ENCODE data around the gene PREP.

DNA sequence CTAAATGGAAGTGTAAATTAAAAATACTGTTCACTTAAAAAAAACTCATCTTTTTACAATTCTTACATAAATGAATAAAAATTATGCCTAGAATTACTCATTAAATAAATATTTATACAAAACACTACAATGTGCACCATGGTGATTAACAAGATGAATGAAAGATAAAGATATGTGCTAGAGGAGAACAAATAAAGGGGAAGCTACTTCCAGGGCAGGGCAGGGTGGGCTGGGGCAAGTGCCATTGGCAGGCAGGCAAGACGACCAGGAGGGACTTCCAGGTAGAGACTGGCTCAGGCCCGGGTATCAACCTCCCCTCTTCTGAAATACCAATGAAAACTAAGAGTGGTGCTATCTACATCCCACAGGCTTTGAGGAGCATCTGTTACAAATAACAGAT lies 20.4 kb downstream of the PREP start:
- no peak for TF ChIP-seq CTCF (IDR thresholded peaks at IDR 0.05; ENCODE audit: poor library complexity)
- TF ChIP-seq EZH2 (IDR thresholded peaks at IDR 0.05; ENCODE audit: borderline replicate concordance): no peak
